DMS114 treated with DMSO at 0.1 percent for 48 hours (cell line): ENCODE data around the gene TMEM151A.

ENCODE experiments used
- DNase-seq: peaks from one replicate; lab custom pipeline; 2025; ENCODE audit not compliant: unreplicated experiment; lab: John Stamatoyannopoulos, UW

Gene TMEM151A

DNA sequence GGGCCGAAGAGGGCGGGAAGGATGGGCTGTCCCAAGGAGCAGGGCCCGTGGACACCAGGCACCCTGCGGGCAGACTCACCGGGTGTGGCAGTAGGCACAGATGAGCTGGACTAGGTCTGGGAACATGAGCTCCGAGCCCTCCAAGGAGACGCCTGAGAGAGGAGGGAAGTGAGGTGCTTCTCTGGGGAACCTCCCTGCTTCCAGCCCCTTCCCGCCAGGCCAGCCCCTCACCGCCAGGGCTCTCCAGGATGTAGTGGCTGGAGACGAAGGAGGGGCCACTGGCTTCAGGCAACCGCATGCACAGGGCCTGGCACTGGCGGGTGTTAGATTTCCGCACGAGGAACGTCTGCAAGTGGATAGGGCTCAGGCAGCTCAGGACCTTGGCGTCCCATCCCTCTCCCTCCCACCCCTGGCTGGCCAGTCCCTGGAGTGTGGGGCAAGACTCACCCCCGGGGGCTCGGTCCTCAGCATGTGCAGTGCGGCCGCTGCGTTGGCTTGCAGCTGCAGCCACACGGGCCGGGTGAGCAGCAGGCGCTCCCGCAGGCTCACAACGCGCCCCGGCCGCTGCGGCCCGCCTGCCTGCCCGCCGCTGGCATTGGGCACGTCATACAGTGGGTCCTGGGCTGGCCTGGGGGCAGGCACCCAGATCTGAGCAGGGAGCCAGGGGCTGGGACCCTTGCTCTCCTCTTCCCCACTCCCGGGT is 44.0 kb downstream of the TMEM151A start:
- no peak for DNase-seq

DNA sequence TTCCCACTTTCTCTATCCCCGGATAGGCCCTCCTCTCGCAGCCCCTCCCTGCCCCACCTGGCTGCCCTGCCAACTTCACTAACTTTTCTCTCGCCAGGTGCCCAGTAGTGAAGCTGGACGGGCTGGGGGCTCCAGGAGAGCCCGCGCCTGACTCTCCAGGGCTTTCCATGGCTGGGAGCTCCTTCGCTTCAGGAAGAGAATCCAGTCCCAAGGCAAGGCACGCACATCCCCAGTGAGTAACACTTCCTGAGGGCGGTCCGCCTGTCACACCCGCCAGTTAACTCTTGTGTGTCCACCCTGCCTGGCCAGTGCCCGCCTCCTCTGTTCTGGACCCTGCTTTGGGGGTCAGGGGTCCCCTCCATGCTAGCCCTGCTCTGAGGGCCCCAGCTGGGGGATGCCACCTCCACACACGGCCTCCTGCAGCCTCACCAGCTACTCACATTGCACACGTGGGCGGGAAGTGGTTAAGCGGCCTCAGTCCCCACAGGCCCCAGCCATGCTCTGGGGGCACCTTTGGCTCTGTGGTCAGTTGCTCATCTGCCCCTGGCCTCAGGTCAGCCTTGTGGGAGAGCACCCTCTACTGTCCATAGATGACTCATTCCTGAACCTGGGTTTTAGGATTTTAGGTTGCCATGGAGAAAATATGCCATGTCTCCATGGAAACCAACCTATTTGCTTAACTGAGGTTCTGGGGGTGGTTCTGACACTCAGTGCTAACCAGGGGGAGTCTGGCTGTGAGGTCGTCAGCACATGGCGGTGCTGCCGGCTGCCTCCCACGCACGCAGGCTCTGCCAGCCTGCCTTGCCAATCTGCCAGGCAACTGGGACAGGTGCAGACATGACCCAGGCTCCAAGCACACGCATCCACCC is 44.8 kb downstream of the TMEM151A start, which contains the start of gene RIN1:
TSS of gene RIN1 (minus strand) at position 201 of the 869 bp plus-strand sequence. CDS start at position 169, 32 bp downstream.
- peak; percentile 30 for DNase-seq

DNA sequence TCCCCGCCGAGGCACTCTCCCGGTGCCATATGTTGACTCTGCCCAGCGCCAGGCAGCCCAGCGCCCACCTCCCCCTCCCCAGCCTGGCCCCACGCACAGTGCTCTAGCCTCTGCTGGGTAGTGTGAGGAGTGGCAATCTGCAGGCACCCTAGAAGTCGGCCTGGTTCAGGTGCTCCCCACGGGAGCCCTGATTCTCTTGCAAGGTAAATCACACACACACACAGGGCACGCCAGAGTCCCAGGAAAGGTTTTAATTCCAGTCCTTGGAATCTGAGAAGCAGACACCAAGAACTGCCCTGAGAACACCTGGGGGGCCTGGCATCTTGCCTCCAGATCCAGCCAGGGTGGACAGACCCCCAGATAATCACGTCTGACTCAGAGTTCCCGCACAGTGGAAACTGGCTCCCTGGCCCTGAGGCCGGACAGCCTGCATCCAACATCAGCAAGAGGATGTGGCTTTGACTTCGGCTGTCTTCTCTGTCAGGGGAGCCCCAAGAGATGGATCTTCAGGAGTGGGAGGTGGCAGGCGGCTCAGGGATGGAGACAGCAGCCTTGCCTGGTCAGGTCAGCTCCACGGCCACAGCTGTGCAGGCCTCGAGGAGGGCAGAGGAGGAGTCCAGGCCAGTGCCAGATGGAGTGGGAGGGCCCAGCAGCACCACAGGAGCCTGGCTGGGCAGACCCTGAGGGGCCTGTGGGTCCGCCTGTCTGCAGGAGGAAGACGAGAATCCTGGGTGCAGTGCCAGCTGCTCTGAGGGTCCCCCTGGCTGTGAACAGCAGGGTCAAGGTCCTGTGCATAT is 45.6 kb downstream of the TMEM151A start:
- DNase-seq: no peak

DNA sequence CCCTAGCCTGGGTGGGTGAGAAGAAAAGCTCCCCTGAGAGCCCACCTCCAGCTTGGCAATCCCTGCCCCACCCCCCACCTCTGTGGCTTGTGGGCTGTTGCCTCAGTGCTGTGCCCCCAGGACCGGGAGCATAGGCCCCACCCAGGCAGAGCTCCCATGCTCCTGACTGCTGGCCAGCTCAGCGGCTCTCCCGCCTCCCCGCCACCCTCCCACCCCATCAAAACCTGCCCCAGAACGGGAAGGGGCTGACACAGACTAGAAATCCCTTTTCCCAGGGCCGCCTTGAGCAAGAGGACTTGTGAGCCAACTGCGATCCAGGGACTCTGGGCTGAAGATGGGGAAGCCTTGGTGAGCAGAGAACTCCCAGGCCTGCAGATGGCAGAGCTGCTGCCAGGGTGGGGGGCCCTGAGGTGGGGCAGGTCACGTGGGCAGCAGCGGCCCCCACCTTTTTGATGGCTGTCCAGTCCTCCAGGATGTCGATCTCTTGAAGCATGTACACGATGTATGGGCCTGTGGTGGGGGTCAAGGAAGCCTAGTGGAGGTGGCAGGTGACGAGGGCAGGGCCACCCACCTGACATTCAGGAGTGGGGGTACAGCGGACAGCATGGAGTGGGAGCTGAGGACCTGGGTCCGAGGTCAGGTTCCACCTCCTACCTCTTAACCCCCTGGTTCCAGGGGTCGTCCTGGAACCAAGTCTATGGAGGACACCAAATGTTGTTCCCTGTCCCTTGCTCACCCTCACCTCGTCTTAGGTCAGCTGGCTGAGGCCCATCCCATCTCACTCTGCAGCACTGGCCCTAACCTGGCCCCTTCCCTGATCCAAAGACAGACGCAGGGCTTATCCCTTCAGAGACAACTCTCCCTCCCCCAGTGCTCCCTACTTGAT is 46.8 kb downstream of the TMEM151A start:
- no peak for DNase-seq

DNA sequence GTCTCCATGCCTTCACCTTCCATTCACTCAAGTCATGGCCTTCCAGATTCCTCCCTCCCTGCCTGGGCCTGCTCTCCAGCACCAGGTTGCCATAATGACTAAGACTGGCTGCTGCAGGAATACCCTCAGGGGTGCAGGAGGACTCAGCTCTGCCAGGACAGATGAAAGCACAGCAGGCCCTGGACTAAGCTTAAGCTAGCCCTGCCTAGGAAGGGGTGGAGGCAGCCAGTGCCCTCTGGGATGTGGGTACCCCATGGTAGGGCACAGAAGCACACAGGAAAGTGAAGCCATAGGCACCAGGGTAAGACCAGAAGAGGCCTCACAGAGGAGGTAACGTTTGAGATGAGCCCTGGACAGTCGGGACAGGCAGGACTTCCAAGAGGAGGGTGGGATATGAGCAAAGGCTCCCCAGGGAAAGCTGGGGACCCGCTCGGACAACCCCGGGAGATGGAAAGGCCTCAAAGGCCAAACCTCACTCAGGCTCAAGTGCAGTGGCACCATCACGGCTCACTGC is 47.5 kb downstream of the TMEM151A start:
- no peak for DNase-seq

DNA sequence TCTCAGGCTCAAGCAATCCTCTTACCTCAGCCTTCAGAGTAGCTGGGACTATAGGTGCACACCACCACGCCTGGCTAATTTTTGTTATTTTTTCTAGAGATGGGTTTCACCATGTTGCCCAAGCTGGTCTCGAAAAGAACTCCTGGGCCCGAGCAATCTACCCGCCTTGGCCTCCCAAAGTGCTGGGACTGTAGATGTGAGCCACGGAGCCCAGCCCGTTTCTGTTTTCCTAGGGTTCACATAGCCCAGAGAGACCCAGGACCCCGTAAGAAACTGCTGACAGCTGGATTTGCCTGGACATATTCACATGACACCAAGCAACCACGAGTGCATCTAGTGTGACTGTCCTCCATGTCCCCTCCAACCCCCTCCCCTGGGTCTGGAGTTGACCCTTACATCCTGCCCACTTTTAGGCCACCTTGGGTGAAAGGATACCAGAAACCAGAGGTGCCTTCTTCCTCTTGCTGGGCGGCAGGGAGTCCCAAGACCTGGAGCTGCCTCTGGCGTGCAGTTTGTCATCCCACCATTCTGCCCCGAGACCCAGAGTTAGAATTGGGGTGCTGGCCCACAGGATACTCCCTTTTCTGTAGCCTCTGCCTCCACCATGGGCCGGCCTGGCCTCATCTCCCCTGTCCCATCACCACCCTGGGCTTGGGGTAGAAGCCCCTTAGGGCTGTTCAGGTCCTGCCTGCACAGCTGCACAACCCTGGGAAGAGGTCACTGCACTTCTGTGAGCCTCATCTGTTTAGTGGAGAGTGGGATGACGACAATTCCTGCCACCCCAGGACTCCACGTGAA is 48.2 kb downstream of the TMEM151A start:
- no peak for DNase-seq

DNA sequence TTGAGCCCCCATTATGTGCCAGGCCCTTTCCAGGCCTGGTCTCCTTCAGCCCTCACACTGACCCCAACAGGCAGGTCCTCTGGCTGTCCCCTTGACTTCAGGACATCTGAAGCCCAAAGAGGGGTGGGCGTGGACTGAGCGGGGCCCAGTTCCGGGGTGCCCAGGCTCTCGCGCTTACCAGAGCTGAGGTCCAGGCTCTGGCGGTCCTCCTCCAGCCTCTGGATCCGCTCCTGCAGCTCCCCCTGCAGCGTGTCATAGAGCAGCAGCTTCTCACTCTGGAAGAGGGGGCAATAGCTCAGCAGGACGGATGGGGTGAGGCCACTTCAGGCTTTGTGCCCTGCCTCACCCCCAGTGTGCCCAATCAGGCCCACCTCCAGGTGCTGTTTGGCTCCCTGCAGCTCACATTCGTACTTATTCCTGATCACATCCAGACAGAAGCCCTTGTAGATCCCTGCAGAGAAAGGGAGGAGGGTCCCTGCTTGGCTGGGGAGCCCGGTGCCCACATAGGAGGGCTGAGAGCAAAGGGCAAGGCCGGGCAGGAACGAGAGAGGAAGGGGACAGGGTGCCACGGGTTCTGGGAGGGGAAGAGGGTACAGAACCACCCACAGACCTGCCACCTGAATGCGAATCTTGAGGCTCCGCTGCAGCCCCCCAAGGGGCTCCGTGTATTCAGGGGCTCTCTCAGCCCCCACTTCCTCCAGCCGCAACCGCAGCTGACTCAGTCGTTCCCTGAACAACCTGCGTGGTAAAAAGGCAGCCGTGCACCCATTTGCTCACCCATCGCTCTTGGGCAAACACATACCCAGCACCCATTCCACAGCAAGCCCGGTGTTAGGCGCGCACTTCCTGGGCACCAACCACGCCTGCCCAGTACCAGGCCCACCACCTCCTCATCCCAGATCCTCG is 49.2 kb downstream of the TMEM151A start:
- no peak for DNase-seq

DNA sequence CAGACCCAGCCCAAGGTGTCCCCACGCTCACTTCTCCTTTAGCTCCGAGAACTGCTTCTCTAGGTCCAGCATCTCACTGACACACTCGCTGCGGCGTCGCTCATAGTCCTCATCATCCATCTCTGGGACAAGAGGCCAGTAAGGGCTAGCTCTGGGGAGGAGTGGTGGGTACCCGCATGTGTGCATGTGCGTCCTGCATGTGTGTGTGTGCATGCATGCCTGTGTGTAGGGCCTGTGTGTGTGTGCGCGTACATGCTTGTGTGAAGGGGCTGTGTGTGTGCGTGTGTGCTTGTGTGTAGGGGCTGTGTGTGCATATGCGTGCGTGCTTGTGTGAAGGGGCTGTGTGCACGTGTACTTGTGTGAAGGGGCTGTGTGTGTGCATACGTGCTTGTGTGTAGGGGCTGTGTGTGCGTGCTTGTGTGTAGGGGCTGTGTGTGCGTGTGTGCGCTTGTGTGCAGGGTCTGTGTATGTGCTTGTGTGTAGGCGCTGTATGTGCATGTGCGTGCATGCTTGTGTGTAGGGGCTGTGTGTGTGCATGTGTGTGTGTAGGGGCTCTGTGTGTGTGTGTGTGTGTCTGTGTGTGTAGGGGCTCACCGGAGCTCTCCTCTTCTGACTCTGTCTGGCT is 49.9 kb downstream of the TMEM151A start:
- no peak for DNase-seq

DNA sequence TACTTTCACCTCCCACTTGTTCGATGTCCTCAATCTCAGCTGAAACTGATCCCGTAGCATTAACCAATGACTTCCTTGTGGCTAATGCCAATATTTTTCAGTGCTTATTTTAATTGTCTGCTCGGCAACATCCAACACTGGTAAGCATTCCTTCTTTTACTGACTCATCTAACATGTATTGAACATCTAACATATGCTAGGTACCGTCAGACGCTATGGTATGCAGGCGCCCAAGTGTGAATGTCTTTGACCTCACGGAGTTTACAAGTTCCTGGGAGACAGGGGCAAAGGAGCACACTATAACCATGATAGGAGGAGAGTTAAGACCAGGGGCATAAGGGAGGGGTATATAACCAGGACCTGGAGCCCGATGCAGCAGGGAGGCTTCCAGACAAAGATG is 51.5 kb downstream of the TMEM151A start:
- no peak for DNase-seq

DNA sequence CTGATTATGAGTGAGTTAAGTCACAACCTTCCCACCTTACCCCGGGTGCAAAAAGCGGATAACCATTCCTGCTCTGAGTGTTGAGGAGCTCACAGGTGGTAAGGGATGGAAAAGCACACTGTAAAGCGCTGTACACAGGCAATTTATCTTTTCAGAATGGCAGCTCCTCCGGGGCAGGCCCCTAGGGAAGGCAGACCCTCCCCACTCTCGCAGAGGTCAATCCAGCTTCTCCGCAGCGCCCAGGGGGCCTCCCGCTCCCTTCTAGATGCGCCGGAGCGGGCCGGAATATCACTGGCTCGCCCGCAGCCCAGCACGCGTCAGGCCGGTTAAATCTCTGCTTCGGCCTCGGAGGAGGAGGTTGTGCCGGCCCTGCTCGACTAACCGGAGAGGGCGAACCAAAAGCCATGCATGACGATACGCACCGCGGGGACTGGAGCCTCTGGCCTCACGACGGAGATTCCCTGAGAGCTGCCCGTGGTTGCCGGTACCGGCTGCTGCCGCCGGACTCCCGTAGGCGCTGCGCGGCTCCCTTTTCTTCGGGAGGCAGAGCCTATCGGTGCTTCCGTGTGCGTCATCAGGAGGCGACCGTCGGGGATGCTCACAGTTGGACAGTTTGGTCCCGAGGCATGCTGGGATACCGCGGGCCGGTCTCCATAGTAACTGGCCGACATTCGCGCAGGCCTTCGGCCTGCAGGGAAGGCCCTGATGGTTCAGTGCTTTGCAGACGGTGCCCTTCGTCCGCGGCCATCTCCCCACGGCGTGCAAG is 53.0 kb downstream of the TMEM151A start, which contains the start of gene BRMS1:
TSS of gene BRMS1 (minus strand) at position 555 of the 766 bp plus-strand sequence. CDS start 2,870 bp downstream, outside the sequence.
- peak; percentile 92 for DNase-seq

DNA sequence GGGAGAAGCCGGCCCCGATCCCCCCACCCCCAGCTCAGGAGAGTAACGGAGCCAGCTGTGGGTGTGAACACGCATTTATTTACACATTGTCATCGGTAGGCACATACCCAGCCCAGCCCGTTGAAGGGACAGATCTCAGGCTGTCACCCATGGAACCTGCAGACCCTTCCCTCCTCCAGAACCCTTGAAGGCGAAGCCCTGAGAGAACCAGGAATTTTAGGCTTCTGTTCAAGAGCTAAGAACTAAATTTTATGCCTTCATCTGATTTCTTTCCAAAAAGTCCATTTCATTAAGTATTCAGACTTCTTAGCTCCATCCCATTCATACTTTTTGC is 53.6 kb downstream of the TMEM151A start:
- no peak for DNase-seq
